CD14-positive monocyte (primary cell): Measurements from ENCODE around the gene EPHA6. TPM values are rescaled to one million over a fixed set of nuclear protein-coding genes. Genes with fewer than 3 reads are reported as not detected.

Source experiments
- DNase-seq, 3 donors: peaks; one replicate each; pipeline ENCODE4 v3.0.0-alpha.2; 2011 to 2022
- H2AFZ ChIP-seq: 2 replicates; pipeline ENCODE4 v1.6.0; 2012; ENCODE audit warnings: mild to moderate bottlenecking, low read depth, low read length, inconsistent platforms; ENCODE audit not compliant: insufficient read depth, poor library complexity, severe bottlenecking
- H3K27ac ChIP-seq, 2 donors: 1 replicate in 1 of 2; 2 replicates in 1 of 2; pipeline ENCODE4 v1.5.1; 2012 to 2013; ENCODE audit warnings: low read length in 2 of 2, control low read depth in 1 of 2, inconsistent platforms in 1 of 2, low read depth in 1 of 2, mild to moderate bottlenecking in 1 of 2
- H3K27me3 ChIP-seq, 2 donors: one replicate each; pipeline versions ENCODE4 v1.6.0 to v1.6.1; 2011 to 2013; ENCODE audit warnings: low read length in 2 of 2; ENCODE audit not compliant: control insufficient read depth in 2 of 2, insufficient read depth in 2 of 2
- H3K36me3 ChIP-seq, 2 donors: replicated peaks in 1 of 2; 1 replicate in 1 of 2; 2 replicates in 1 of 2; pipeline versions ENCODE4 v1.5.1 to v1.6.1; 2012 to 2013; ENCODE audit warnings: low read length in 2 of 2, control low read depth in 1 of 2, inconsistent platforms in 1 of 2, mild to moderate bottlenecking in 1 of 2; ENCODE audit not compliant: insufficient read depth in 2 of 2, control insufficient read depth in 1 of 2
- H3K4me1 ChIP-seq, 2 donors: 1 replicate in 1 of 2; 2 replicates in 1 of 2; pipeline versions ENCODE4 v1.5.1 to v1.6.1; 2012 to 2013; ENCODE audit warnings: low read length in 2 of 2, control low read depth in 1 of 2, inconsistent platforms in 1 of 2, mild to moderate bottlenecking in 1 of 2, moderate library complexity in 1 of 2; ENCODE audit not compliant: insufficient read depth in 2 of 2, control insufficient read depth in 1 of 2
- H3K4me2 ChIP-seq: replicated peaks from 2 replicates; pipeline ENCODE3; 2012; ENCODE audit warnings: low read length, moderate library complexity, mild to moderate bottlenecking; ENCODE audit not compliant: poor library complexity, severe bottlenecking; ENCODE audit errors: extremely low read depth
- H3K4me3 ChIP-seq, 3 experiments: fragments of 200-600 bp in 1 of 3; sonication (generic) in 1 of 3; replicated peaks in 1 of 3; 1 replicate in 2 of 3; 2 replicates in 1 of 3; pipeline ENCODE4 v1.5.1; 2011 to 2013; ENCODE audit warnings: low read length in 3 of 3, mild to moderate bottlenecking in 3 of 3, control low read depth in 2 of 3, low read depth in 2 of 3, inconsistent platforms in 1 of 3, moderate library complexity in 1 of 3
- H3K79me2 ChIP-seq: 2 replicates; pipeline ENCODE4 v1.6.0; 2012; ENCODE audit warnings: mild to moderate bottlenecking, control low read depth, inconsistent platforms, low read length, moderate library complexity; ENCODE audit not compliant: insufficient read depth
- H3K9ac ChIP-seq: 2 replicates; pipeline ENCODE4 v1.6.0; 2017; ENCODE audit warnings: low read length, mild to moderate bottlenecking; ENCODE audit not compliant: insufficient read depth, poor library complexity, severe bottlenecking
- H3K9me3 ChIP-seq, 2 donors: replicated peaks in 1 of 2; 1 replicate in 1 of 2; 2 replicates in 1 of 2; pipeline versions ENCODE4 v1.5.1 to v1.6.1; 2012 to 2013; ENCODE audit warnings: low read length in 2 of 2, control low read depth in 1 of 2; ENCODE audit not compliant: control insufficient read depth in 1 of 2, insufficient read depth in 1 of 2
- H4K20me1 ChIP-seq: 2 replicates; pipeline ENCODE4 v1.6.0; 2012; ENCODE audit warnings: mild to moderate bottlenecking, low read length, control low read depth, moderate library complexity; ENCODE audit not compliant: insufficient read depth
- H3K27ac Mint-ChIP-seq, 7 donors: one replicate each; pipeline ENCODE4 v1.8.0; 2020; ENCODE audit warnings: mild to moderate bottlenecking in 7 of 7, mixed read lengths in 7 of 7, moderate library complexity in 6 of 7, inconsistent platforms in 2 of 7
- H3K27me3 Mint-ChIP-seq, 3 donors: one replicate each; pipeline ENCODE4 v1.8.0; 2021 to 2022; ENCODE audit warnings: low read depth in 3 of 3, mild to moderate bottlenecking in 3 of 3, mixed read lengths in 3 of 3, moderate library complexity in 3 of 3, inconsistent platforms in 1 of 3
- H3K36me3 Mint-ChIP-seq, 2 donors: one replicate each; pipeline ENCODE4 v1.8.0; 2020; ENCODE audit warnings: mixed read lengths in 2 of 2, inconsistent platforms in 1 of 2, mild to moderate bottlenecking in 1 of 2
- H3K4me1 Mint-ChIP-seq: one replicate; pipeline ENCODE4 v1.8.0; 2020; ENCODE audit warnings: mild to moderate bottlenecking, mixed read lengths
- H3K4me3 Mint-ChIP-seq, 2 donors: one replicate each; pipeline ENCODE4 v1.8.0; 2020; ENCODE audit warnings: mild to moderate bottlenecking in 2 of 2, mixed read lengths in 2 of 2, moderate library complexity in 1 of 2
- H3K9me3 Mint-ChIP-seq, 7 donors: one replicate each; pipeline ENCODE4 v1.8.0; 2020 to 2022; ENCODE audit warnings: mixed read lengths in 7 of 7, mild to moderate bottlenecking in 6 of 7, moderate library complexity in 6 of 7, inconsistent platforms in 2 of 7
- CTCF ChIP-seq: fragments of 200-600 bp; IDR thresholded peaks from one replicate; pipeline ENCODE4 v1.8.0; 2022; ENCODE audit warnings: antibody characterized with exemption, mild to moderate bottlenecking
- WGBS: methylation state at CpG from one replicate; pipeline ENCODE4 v1.1.5; 2013; ENCODE audit warnings: missing lambda C conversion rate; ENCODE audit not compliant: insufficient coverage; 5-methylcytosine and 5-hydroxymethylcytosine counted together
- intact Hi-C, 2 donors: fragments of 100-400 bp; cut with micrococcal nuclease; formaldehyde crosslinking; loops; one replicate each; pipeline versions ENCODE4 v1.15.0 to v1.15.1; 2023
- polyA plus RNA-seq, 3 donors: library from polyadenylated mRNA; depleted of rRNA in 1 of 3; unstranded in 2 of 3; stranded (reverse) in 1 of 3; fragments of 300-500 nt in 2 of 3; fragments of >200 nt in 1 of 3; fragmentation: Illumina TruSeq in 2 of 3; gene quantifications; 1 replicate in 2 of 3; 2 replicates in 1 of 3; pipeline ENCODE4 v1.2.3, GENCODE V29; 2012 to 2021

Gene EPHA6
- polyA plus RNA-seq, 3 donors: not detected

DNA sequence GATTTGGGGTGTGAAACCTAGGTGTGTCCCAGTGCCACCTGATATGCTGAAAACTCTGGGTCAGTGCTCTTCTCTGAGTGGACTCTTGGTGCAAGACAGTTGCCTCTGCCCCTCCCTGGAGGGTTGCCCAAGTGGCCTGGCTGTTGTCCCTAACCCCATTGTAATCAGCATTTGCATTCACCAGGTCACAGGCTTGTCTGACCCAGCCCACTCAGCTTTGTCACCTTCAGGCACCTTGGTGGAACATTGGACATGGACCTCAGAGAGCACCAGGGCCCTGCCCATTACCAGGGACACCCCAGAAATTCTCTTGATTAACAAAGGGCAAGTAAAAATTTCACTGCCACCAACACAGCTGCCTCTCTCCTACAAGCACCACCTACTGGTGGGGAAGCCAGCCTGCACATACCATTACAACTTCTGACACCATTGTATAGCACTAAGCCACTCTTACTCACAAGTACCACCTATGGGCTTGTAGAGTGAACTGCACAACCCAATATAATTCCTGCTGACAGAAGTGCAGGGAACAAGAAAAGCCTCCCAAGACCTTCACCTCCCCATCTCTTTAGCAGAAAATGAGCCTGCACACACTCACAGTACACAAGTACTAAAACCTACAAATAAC is 324.6 kb downstream of the EPHA6 start:
- Mint-ChIP-seq H3K27ac (no peak overlapping the region), H3K36me3 (no peaks in the 10 kb centered on the region), H3K4me3 (no peak overlapping the region), H3K4me1 (no peaks in the 10 kb centered on the region), H3K9me3 (peaks cover 3 to 15% (median 12%) of the 10 kb centered on the region in 7 donors), H3K27me3 (no peaks in the 10 kb centered on the region)
- intact Hi-C loops: no loop called here
- Histone ChIP-seq H3K4me1 (no peaks in the 10 kb centered on the region), H3K9me3 (peaks cover 22 to 24% of the 10 kb centered on the region in 2 donors), H3K79me2 (no peaks in the 10 kb centered on the region), H3K4me3 (no peak overlapping the region), H4K20me1 (no peaks in the 10 kb centered on the region), H2AFZ (no peak overlapping the region), H3K36me3 (no peaks in the 10 kb centered on the region), H3K27ac (no peak overlapping the region), H3K27me3 (no peaks in the 10 kb centered on the region), H3K4me2 (no peak overlapping the region), H3K9ac (no peak overlapping the region)
- DNase-seq: no peak
- no peak for TF ChIP-seq CTCF

DNA sequence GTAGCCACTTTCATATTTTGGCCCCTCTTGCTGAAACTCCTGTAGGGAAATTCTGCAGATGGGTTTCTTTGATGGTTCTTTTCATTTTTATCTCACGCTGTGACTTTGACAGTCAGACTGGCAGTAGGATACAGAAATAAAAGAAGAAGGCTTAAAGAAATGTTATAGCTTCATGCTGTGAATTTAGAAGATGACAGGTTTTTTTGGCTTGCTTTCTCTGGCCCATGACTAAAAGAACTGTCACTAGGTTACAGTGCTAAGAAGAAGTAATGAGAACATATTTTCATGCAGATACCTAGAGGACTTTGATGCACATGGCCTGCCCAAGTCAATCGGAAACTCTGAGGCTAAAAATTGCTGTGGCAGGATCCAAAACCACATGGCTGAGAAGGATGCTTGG is 334.5 kb downstream of the EPHA6 start:
- Mint-ChIP-seq H3K27ac (no peak overlapping the region), H3K36me3 (no peaks in the 10 kb centered on the region), H3K4me3 (no peak overlapping the region), H3K9me3 (peaks cover 0 to 5% (median 0%) of the 10 kb centered on the region in 7 donors), H3K4me1 (no peaks in the 10 kb centered on the region), H3K27me3 (no peaks in the 10 kb centered on the region)
- Histone ChIP-seq H3K27me3 (no peaks in the 10 kb centered on the region), H3K36me3 (no peaks in the 10 kb centered on the region), H3K4me2 (no peak overlapping the region), H2AFZ (no peak overlapping the region), H3K27ac (no peak overlapping the region), H3K79me2 (no peaks in the 10 kb centered on the region), H3K9me3 (peaks cover 3 to 6% of the 10 kb centered on the region in 2 donors), H4K20me1 (no peaks in the 10 kb centered on the region), H3K4me3 (no peak overlapping the region), H3K4me1 (no peaks in the 10 kb centered on the region), H3K9ac (no peak overlapping the region)
- DNase-seq: no peak
- WGBS: 100% methylated on average over 1 of the region's 2 CpGs
- TF ChIP-seq CTCF: no peak
- intact Hi-C loops: no loop called here
